DOHH2 (cell line): ENCODE data around the gene RPS6KL1.

Source experiments
- H3F3A ChIP-seq: fragments of 200-600 bp; sonication (generic), shearing (Covaris generic); 2 replicates; pipeline ENCODE4 v1.6.0; 2016; ENCODE audit warnings: antibody characterized with exemption, mild to moderate bottlenecking; ENCODE audit not compliant: control insufficient read depth, insufficient read depth
- H3K27ac ChIP-seq: fragments of 200-600 bp; sonication (generic); 2 replicates; pipeline ENCODE4 v1.5.1; 2014; ENCODE audit warnings: low read depth, mild to moderate bottlenecking, low read length, moderate library complexity
- H3K27me3 ChIP-seq: fragments of 200-600 bp; sonication (generic); 2 replicates; pipeline ENCODE4 v1.6.1; 2014; ENCODE audit warnings: mild to moderate bottlenecking, low read length, mixed read lengths; ENCODE audit not compliant: control insufficient read depth
- H3K36me3 ChIP-seq: fragments of 200-600 bp; sonication (generic); 2 replicates; pipeline ENCODE4 v1.6.1; 2014; ENCODE audit warnings: mild to moderate bottlenecking, low read length, moderate library complexity, mixed read lengths; ENCODE audit not compliant: control insufficient read depth
- H3K4me1 ChIP-seq: fragments of 200-600 bp; sonication (generic); 2 replicates; pipeline ENCODE4 v1.6.1; 2014; ENCODE audit warnings: mild to moderate bottlenecking, low read length, mixed read lengths; ENCODE audit not compliant: control insufficient read depth
- H3K4me2 ChIP-seq: fragments of 200-600 bp; sonication (generic); 2 replicates; pipeline ENCODE4 v1.6.0; 2014; ENCODE audit warnings: mild to moderate bottlenecking, low read length, moderate library complexity
- H3K4me3 ChIP-seq: fragments of 200-600 bp; sonication (generic); 2 replicates; pipeline ENCODE4 v1.5.1; 2014; ENCODE audit warnings: mild to moderate bottlenecking, low read length, mixed read lengths
- H3K79me2 ChIP-seq: fragments of 200-600 bp; sonication (generic); 2 replicates; pipeline ENCODE4 v1.6.1; 2014; ENCODE audit warnings: mild to moderate bottlenecking, low read length, mixed read lengths; ENCODE audit not compliant: control insufficient read depth
- H3K9me2 ChIP-seq: fragments of 200-600 bp; sonication (generic); replicated peaks from 2 replicates; pipeline ENCODE4 v1.6.1; 2014; ENCODE audit warnings: mild to moderate bottlenecking, low read length, mixed read lengths; ENCODE audit not compliant: control insufficient read depth
- H3K9me3 ChIP-seq: fragments of 200-600 bp; sonication (generic); 2 replicates; pipeline ENCODE4 v1.6.1; 2014; ENCODE audit warnings: antibody characterized with exemption, low read length, mixed read lengths; ENCODE audit not compliant: control insufficient read depth, insufficient read depth
- H4K20me1 ChIP-seq: fragments of 200-600 bp; sonication (generic); 2 replicates; pipeline ENCODE4 v1.6.0; 2014; ENCODE audit warnings: low read depth, mild to moderate bottlenecking, antibody characterized with exemption, low read length, moderate library complexity; ENCODE audit not compliant: control insufficient read depth, insufficient read depth
- EZH2phosphoT487 ChIP-seq: fragments of 200-600 bp; sonication (generic); IDR thresholded peaks from 2 replicates; pipeline ENCODE4 v1.6.1; 2017; ENCODE audit warnings: borderline replicate concordance, mild to moderate bottlenecking, antibody characterized with exemption, low read length, moderate library complexity, mixed read lengths
- TF ChIP-seq, protein P1 (sequence below): fragments of 200-600 bp; sonication (generic); IDR thresholded peaks from one replicate; pipeline ENCODE4 v1.5.1; 2014; ENCODE audit warnings: antibody characterized with exemption, mild to moderate bottlenecking, low read depth, low read length; ENCODE audit not compliant: poor library complexity, severe bottlenecking

Gene RPS6KL1

DNA sequence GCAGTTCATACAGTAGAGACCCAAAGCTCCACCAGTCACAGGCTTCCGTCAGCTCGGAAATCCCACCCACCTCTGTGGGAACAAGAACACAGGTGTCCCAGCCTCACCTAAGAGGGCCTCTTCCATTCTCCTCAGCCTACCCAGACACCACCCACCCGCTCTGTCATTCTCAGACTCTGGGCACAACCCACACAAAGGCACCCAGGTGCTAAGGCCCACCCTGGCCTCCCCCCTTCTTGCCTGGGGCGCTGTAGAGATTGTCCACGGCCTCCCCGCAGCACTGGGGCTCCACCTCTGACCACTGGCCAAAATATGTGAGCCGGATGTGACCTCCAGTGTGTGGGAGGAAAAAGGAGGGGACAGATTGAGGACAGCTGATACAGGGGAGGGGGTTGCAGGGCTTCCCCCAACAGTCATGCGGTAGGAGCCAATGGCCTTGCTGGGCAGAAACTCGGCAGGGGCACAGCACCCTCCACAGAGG lies 14.2 kb downstream of the RPS6KL1 start:
- Histone ChIP-seq H3K79me2 (no peaks in the 10 kb centered on the region), H3K9me3 (no peaks in the 10 kb centered on the region), H3K27ac (no peak overlapping the region), H3K36me3 (peaks cover 26% of the 10 kb centered on the region), H3K4me3 (no peak overlapping the region), H3K9me2 (no peaks in the 10 kb centered on the region), H3F3A (peaks cover 14% of the 10 kb centered on the region), H3K4me2 (no peak overlapping the region), H3K27me3 (no peaks in the 10 kb centered on the region), H3K4me1 (peaks cover 5% of the 10 kb centered on the region), H4K20me1 (peaks cover 3% of the 10 kb centered on the region; the same call in 1 of the 2 replicates)
- TF ChIP-seq EZH2phosphoT487, result no peak
- TF ChIP-seq, protein P1, sequence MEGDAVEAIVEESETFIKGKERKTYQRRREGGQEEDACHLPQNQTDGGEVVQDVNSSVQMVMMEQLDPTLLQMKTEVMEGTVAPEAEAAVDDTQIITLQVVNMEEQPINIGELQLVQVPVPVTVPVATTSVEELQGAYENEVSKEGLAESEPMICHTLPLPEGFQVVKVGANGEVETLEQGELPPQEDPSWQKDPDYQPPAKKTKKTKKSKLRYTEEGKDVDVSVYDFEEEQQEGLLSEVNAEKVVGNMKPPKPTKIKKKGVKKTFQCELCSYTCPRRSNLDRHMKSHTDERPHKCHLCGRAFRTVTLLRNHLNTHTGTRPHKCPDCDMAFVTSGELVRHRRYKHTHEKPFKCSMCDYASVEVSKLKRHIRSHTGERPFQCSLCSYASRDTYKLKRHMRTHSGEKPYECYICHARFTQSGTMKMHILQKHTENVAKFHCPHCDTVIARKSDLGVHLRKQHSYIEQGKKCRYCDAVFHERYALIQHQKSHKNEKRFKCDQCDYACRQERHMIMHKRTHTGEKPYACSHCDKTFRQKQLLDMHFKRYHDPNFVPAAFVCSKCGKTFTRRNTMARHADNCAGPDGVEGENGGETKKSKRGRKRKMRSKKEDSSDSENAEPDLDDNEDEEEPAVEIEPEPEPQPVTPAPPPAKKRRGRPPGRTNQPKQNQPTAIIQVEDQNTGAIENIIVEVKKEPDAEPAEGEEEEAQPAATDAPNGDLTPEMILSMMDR, result no peak

DNA sequence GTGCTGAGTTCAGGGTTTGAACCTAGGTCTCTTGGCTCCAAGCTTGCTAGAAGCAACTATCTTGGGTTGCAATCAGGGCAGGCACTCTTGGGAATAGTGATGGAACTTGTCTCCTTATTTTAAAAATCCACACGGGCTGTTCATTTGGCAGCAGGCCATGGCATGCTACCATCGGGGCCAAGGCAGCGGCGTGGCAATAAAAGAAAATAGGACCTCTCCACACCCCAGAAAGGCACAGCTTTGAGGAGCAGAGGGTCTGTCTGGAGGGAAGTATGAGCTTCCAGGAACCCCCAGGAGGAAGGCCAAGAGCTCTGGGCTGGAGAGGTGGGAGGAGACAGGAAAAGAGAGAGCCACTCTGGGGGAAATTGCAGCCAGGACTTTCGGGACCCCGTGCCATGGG lies 15.3 kb downstream of the RPS6KL1 start:
- Histone ChIP-seq H3K27ac (no peak overlapping the region), H3F3A (peaks cover 20% of the 10 kb centered on the region), H3K4me2 (no peak overlapping the region), H3K9me2 (no peaks in the 10 kb centered on the region), H3K36me3 (peaks cover 36% of the 10 kb centered on the region), H3K9me3 (no peaks in the 10 kb centered on the region), H4K20me1 (peaks cover 3% of the 10 kb centered on the region; the same call in 1 of the 2 replicates), H3K27me3 (no peaks in the 10 kb centered on the region), H3K79me2 (no peaks in the 10 kb centered on the region), H3K4me1 (peaks cover 16% of the 10 kb centered on the region), H3K4me3 (no peak overlapping the region)
- TF ChIP-seq EZH2phosphoT487, result no peak
- TF ChIP-seq, protein P1, result no peak

DNA sequence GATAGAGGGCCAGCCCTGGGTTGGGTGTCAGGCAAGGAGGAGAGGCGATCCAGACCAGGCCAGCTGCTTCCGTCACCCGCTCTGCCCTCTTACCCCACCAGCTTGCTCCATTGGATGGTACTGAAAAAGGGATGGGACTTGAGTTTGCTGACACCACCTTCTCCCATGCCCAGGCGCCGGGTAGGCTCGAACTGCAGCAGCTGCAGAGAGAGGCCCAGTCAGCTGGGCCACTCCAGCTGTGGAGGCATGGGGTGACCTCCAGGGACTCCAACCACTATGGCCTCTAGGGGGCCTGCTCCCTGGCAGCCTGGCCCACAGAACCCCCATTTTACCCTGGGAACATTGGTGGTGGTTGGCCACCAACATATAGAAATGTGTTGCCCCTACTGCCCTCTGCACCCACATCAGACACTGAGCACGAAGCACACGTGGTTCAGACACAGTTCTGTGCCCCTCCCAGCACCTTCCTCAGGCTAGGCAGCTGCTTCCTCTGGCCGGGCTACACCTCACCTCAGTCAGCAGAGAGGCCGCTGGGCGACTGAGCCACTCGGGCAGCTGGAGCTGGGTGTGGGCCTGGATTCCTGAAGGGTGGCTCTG lies 16.0 kb downstream of the RPS6KL1 start:
- Histone ChIP-seq H3K4me2 (no peak overlapping the region), H3K79me2 (no peaks in the 10 kb centered on the region), H4K20me1 (peaks cover 3% of the 10 kb centered on the region; the same call in 1 of the 2 replicates), H3K4me1 (peaks cover 23% of the 10 kb centered on the region), H3K9me3 (no peaks in the 10 kb centered on the region), H3K4me3 (no peak overlapping the region), H3K9me2 (no peaks in the 10 kb centered on the region), H3K27ac (no peak overlapping the region), H3K36me3 (peaks cover 44% of the 10 kb centered on the region), H3K27me3 (no peaks in the 10 kb centered on the region), H3F3A (peaks cover 20% of the 10 kb centered on the region)
- TF ChIP-seq, protein P1, result peak; percentile 53
- TF ChIP-seq EZH2phosphoT487, result no peak
